WTC11 (cell line): ENCODE data around the gene VLDLR.

Experiments used
- CREB1 ChIP-seq: sonication (generic); formaldehyde crosslinking; IDR thresholded peaks from 2 replicates; pipeline ENCODE4 v1.8.0; 2023; ENCODE audit warnings: mild to moderate bottlenecking, missing genetic modification reagents
- CTCF ChIP-seq: fragments of 200-600 bp; IDR thresholded peaks from 2 replicates; pipeline ENCODE4 v1.8.0; 2022; ENCODE audit warnings: antibody characterized with exemption
- IRF2 ChIP-seq: sonication (generic); formaldehyde crosslinking; IDR thresholded peaks from 2 replicates; pipeline ENCODE4 v1.8.0; 2022; ENCODE audit warnings: low read depth, missing genetic modification reagents, borderline replicate concordance
- MAX ChIP-seq: sonication (generic); formaldehyde crosslinking; IDR thresholded peaks from 2 replicates; pipeline ENCODE4 v1.8.0; 2022; ENCODE audit warnings: mild to moderate bottlenecking, missing genetic modification reagents
- SMAD3 ChIP-seq: sonication (generic); formaldehyde crosslinking; IDR thresholded peaks from 2 replicates; pipeline ENCODE4 v1.8.0; 2022; ENCODE audit warnings: missing genetic modification reagents, mild to moderate bottlenecking, borderline replicate concordance
- ZNF317 ChIP-seq: sonication (generic); formaldehyde crosslinking; IDR thresholded peaks from 2 replicates; pipeline ENCODE4 v1.8.1; 2023; ENCODE audit warnings: low read depth, mild to moderate bottlenecking, moderate library complexity, missing genetic modification reagents, borderline replicate concordance

GRCh38 chr9:2576631-2577030, 45.0 kb upstream of the VLDLR start:
- TF ChIP-seq SMAD3 (CRISPR knock-in tag) (no peak), ZNF317 (CRISPR knock-in tag) (no peak), CREB1 (CRISPR knock-in tag) (no peak), MAX (CRISPR knock-in tag) (no peak), CTCF (no peak), IRF2 (CRISPR knock-in tag) (no peak)
